Fibroblast of upper back skin (primary cell): Measurements from ENCODE around the gene EP400.

Experiments
- DNase-seq: peaks from one replicate; pipeline ENCODE4 v3.0.0-alpha.2; 2013

The EP400 gene

GRCh38 chr12:132052196-132052932 lies 102.6 kb downstream of the EP400 start:
- no peak for DNase-seq

- DNase-seq = no peak
Measured at GRCh38 chr12:132053338-132054330, 103.9 kb downstream of the EP400 start.

GRCh38 chr12:132054983-132055382 lies 105.2 kb downstream of the EP400 start:
- DNase-seq = no peak

- no peak for DNase-seq
Measured at GRCh38 chr12:132055535-132056096, 105.9 kb downstream of the EP400 start.

GRCh38 chr12:132056320-132056719 lies 106.6 kb downstream of the EP400 start:
- DNase-seq = no peak

- no peak for DNase-seq
Measured at GRCh38 chr12:132056951-132057350, 107.2 kb downstream of the EP400 start.

GRCh38 chr12:132057691-132058090 lies 107.9 kb downstream of the EP400 start:
- DNase-seq = no peak

GRCh38 chr12:132061197-132061596 lies 111.5 kb downstream of the EP400 start:
- DNase-seq = no peak

- DNase-seq = no peak
Measured at GRCh38 chr12:132061641-132062430, 112.1 kb downstream of the EP400 start.

GRCh38 chr12:132062481-132062880 lies 112.7 kb downstream of the EP400 start:
- no peak for DNase-seq

- no peak for DNase-seq
Measured at GRCh38 chr12:132063491-132063890, 113.7 kb downstream of the EP400 start.

- no peak for DNase-seq
Measured at GRCh38 chr12:132064631-132065030, 114.9 kb downstream of the EP400 start.

- DNase-seq = no peak
Measured at GRCh38 chr12:132065203-132065602, 115.5 kb downstream of the EP400 start.

- DNase-seq = no peak
Measured at GRCh38 chr12:132065609-132066344, 116.0 kb downstream of the EP400 start.

GRCh38 chr12:132066345-132066685 lies 116.6 kb downstream of the EP400 start:
- no peak for DNase-seq

- no peak for DNase-seq
Measured at GRCh38 chr12:132066749-132067148, 117.0 kb downstream of the EP400 start.

- no peak for DNase-seq
Measured at GRCh38 chr12:132067182-132067581, 117.4 kb downstream of the EP400 start.

GRCh38 chr12:132068250-132068649 lies 118.5 kb downstream of the EP400 start:
- no peak for DNase-seq

- DNase-seq = no peak
Measured at GRCh38 chr12:132069336-132069985, 119.7 kb downstream of the EP400 start.

GRCh38 chr12:132070298-132070697 lies 120.6 kb downstream of the EP400 start:
- no peak for DNase-seq

GRCh38 chr12:132071040-132071810 lies 121.5 kb downstream of the EP400 start:
- DNase-seq = no peak
